HEK293 (cell line): ENCODE data around the gene SWAP70.

ENCODE experiments used
- CTCF ChIA-PET: fragments of 350-600 bp; formaldehyde crosslinking; extraction: SDS; loops from one replicate; lab custom pipeline; 2021; ENCODE audit warnings: antibody characterized with exemption; lab: Yijun Ruan, JAX
- POLR2A ChIA-PET: fragments of 300-600 bp; formaldehyde crosslinking; extraction: SDS; loops from one replicate; lab custom pipeline; 2020; ENCODE audit warnings: antibody characterized with exemption, inconsistent platforms; lab: Yijun Ruan, JAX
- H3K27ac ChIP-seq: fragments of 200-500 bp; sonication (Bioruptor generic); 2 replicates; pipeline ENCODE4 v1.5.1; 2014; ENCODE audit warnings: low read depth, low read length, control low read depth, inconsistent platforms; ENCODE audit errors: extremely low read depth
- H3K36me3 ChIP-seq, 2 experiments: fragments of 200-500 bp in 1 of 2; sonication (Bioruptor generic) in 1 of 2; 1 replicate in 1 of 2; 2 replicates in 1 of 2; pipeline ENCODE4 v1.5.1; 2014 to 2017; ENCODE audit warnings: inconsistent platforms in 2 of 2, low read length in 2 of 2; ENCODE audit not compliant: control insufficient read depth in 2 of 2, insufficient read depth in 1 of 2
- H3K4me1 ChIP-seq: fragments of 200-500 bp; sonication (Bioruptor generic); 2 replicates; pipeline ENCODE4 v1.5.1; 2014; ENCODE audit warnings: mild to moderate bottlenecking, low read length, inconsistent platforms; ENCODE audit not compliant: control insufficient read depth, insufficient read depth
- H3K4me3 ChIP-seq: 2 replicates; pipeline ENCODE4 v1.5.1; 2011; ENCODE audit warnings: low read depth, mild to moderate bottlenecking, control low read depth, low read length, moderate library complexity
- H3K9me3 ChIP-seq: fragments of 200-500 bp; sonication (Bioruptor generic); 2 replicates; pipeline ENCODE4 v1.5.1; 2014; ENCODE audit warnings: low read depth, low read length, inconsistent platforms; ENCODE audit not compliant: control insufficient read depth, insufficient read depth
- GLI4 ChIP-seq: fragments of 450-650 bp; formaldehyde crosslinking; IDR thresholded peaks from 2 replicates; pipeline ENCODE4 v1.5.1; 2016; ENCODE audit warnings: missing biosample characterization, missing genetic modification characterization
- REPIN1 ChIP-seq: fragments of 450-650 bp; formaldehyde crosslinking; IDR thresholded peaks from 2 replicates; pipeline ENCODE4 v1.5.1; 2017; ENCODE audit warnings: missing biosample characterization, missing genetic modification characterization, low read depth
- SALL2 ChIP-seq: fragments of 450-650 bp; formaldehyde crosslinking; IDR thresholded peaks from 2 replicates; pipeline ENCODE4 v1.5.0; 2017; ENCODE audit warnings: missing biosample characterization, mild to moderate bottlenecking, missing genetic modification characterization, borderline replicate concordance
- SCRT1 ChIP-seq: fragments of 450-650 bp; formaldehyde crosslinking; IDR thresholded peaks from 2 replicates; pipeline ENCODE4 v1.5.1; 2016; ENCODE audit warnings: missing biosample characterization, missing genetic modification characterization, borderline replicate concordance
- SP7 ChIP-seq: fragments of 450-650 bp; formaldehyde crosslinking; IDR thresholded peaks from 2 replicates; pipeline ENCODE4 v1.5.1; 2016; ENCODE audit warnings: missing biosample characterization, missing genetic modification characterization
- TCF7L2 ChIP-seq: IDR thresholded peaks from 2 replicates; pipeline ENCODE4 v1.6.1; 2011; ENCODE audit warnings: low read depth, mild to moderate bottlenecking, inconsistent platforms, low read length, moderate library complexity, borderline replicate concordance
- YY2 ChIP-seq: fragments of 450-650 bp; formaldehyde crosslinking; IDR thresholded peaks from 2 replicates; pipeline ENCODE4 v1.5.1; 2016; ENCODE audit warnings: missing biosample characterization, missing genetic modification characterization
- ZBTB48 ChIP-seq: fragments of 450-650 bp; formaldehyde crosslinking; IDR thresholded peaks from 2 replicates; pipeline ENCODE4 v1.5.1; 2016; ENCODE audit warnings: missing biosample characterization, missing genetic modification characterization
- ZBTB8A ChIP-seq: fragments of 450-650 bp; formaldehyde crosslinking; IDR thresholded peaks from 2 replicates; pipeline ENCODE4 v1.5.1; 2016; ENCODE audit warnings: missing biosample characterization, missing genetic modification characterization
- ZFP3 ChIP-seq: fragments of 450-650 bp; formaldehyde crosslinking; IDR thresholded peaks from 2 replicates; pipeline ENCODE4 v1.5.1; 2016; ENCODE audit warnings: low read depth, missing biosample characterization, missing genetic modification characterization
- ZFP69B ChIP-seq: fragments of 450-650 bp; formaldehyde crosslinking; IDR thresholded peaks from 2 replicates; pipeline ENCODE4 v1.5.1; 2016; ENCODE audit warnings: missing biosample characterization, missing genetic modification characterization
- ZNF10 ChIP-seq: fragments of 450-650 bp; formaldehyde crosslinking; IDR thresholded peaks from 2 replicates; pipeline ENCODE4 v1.5.1; 2017; ENCODE audit warnings: missing biosample characterization, missing genetic modification characterization
- ZNF138 ChIP-seq: fragments of 450-650 bp; formaldehyde crosslinking; IDR thresholded peaks from 2 replicates; pipeline ENCODE4 v1.5.1; 2016; ENCODE audit warnings: missing biosample characterization, missing genetic modification characterization, borderline replicate concordance
- ZNF169 ChIP-seq: fragments of 450-650 bp; formaldehyde crosslinking; IDR thresholded peaks from 2 replicates; pipeline ENCODE4 v1.5.1; 2016; ENCODE audit warnings: missing biosample characterization, missing genetic modification characterization
- ZNF184 ChIP-seq: fragments of 450-650 bp; IDR thresholded peaks from 2 replicates; pipeline ENCODE4 v1.5.1; 2018; ENCODE audit warnings: missing biosample characterization, mild to moderate bottlenecking, missing genetic modification characterization
- ZNF211 ChIP-seq: fragments of 450-650 bp; formaldehyde crosslinking; IDR thresholded peaks from 2 replicates; pipeline ENCODE4 v1.5.1; 2016; ENCODE audit warnings: low read depth, missing biosample characterization, missing genetic modification characterization
- ZNF223 ChIP-seq: fragments of 450-650 bp; formaldehyde crosslinking; IDR thresholded peaks from 2 replicates; pipeline ENCODE4 v1.5.1; 2016; ENCODE audit warnings: missing biosample characterization, missing genetic modification characterization
- ZNF24 ChIP-seq: fragments of 450-650 bp; formaldehyde crosslinking; IDR thresholded peaks from 2 replicates; pipeline ENCODE4 v1.5.1; 2016; ENCODE audit warnings: missing biosample characterization, missing genetic modification characterization
- ZNF335 ChIP-seq: fragments of 450-650 bp; formaldehyde crosslinking; conservative IDR thresholded peaks from 2 replicates; pipeline ENCODE4 v1.5.1; 2016; ENCODE audit warnings: missing biosample characterization, missing genetic modification characterization
- ZNF341 ChIP-seq: fragments of 450-650 bp; formaldehyde crosslinking; IDR thresholded peaks from 2 replicates; pipeline ENCODE4; 2016; ENCODE audit warnings: low read depth, missing biosample characterization, missing genetic modification characterization
- ZNF350 ChIP-seq: fragments of 450-650 bp; formaldehyde crosslinking; IDR thresholded peaks from 2 replicates; pipeline ENCODE4 v1.5.0; 2017; ENCODE audit warnings: missing biosample characterization, mild to moderate bottlenecking, missing genetic modification characterization
- ZNF416 ChIP-seq: fragments of 450-650 bp; formaldehyde crosslinking; IDR thresholded peaks from 2 replicates; pipeline ENCODE4 v1.5.1; 2016; ENCODE audit warnings: missing biosample characterization, missing genetic modification characterization
- ZNF426 ChIP-seq: fragments of 450-650 bp; formaldehyde crosslinking; IDR thresholded peaks from 2 replicates; pipeline ENCODE4 v1.5.1; 2017; ENCODE audit warnings: missing biosample characterization, missing genetic modification characterization, mild to moderate bottlenecking, inconsistent platforms, moderate library complexity
- ZNF521 ChIP-seq: fragments of 450-650 bp; formaldehyde crosslinking; IDR thresholded peaks from 2 replicates; pipeline ENCODE4 v1.5.1; 2017; ENCODE audit warnings: missing biosample characterization, mild to moderate bottlenecking, missing genetic modification characterization
- ZNF571 ChIP-seq: fragments of 450-650 bp; formaldehyde crosslinking; IDR thresholded peaks from 2 replicates; pipeline ENCODE4 v1.5.0; 2017; ENCODE audit warnings: missing biosample characterization, missing genetic modification characterization
- ZNF776 ChIP-seq: fragments of 450-650 bp; formaldehyde crosslinking; IDR thresholded peaks from 2 replicates; pipeline ENCODE4 v1.5.0; 2017; ENCODE audit warnings: missing biosample characterization, missing genetic modification characterization, borderline replicate concordance
- ZNF791 ChIP-seq: fragments of 450-650 bp; formaldehyde crosslinking; IDR thresholded peaks from 2 replicates; pipeline ENCODE4 v1.5.1; 2016; ENCODE audit warnings: missing biosample characterization, missing genetic modification characterization

The SWAP70 gene

GRCh38 chr11:9726321-9727022 is 62.6 kb downstream of the SWAP70 start:
- Histone ChIP-seq H3K9me3 (no peaks in the 10 kb centered on the region), H3K36me3 (peaks cover 0 to 15% of the 10 kb centered on the region in 2 experiments; a peak in 1 of 3 replicates), H3K4me3 (no peak overlapping the region), H3K27ac (no peak overlapping the region), H3K4me1 (no peaks in the 10 kb centered on the region)
- CTCF ChIA-PET = interaction anchor here (0.6 to 0.8 kb wide), 3 partner anchors 21 to 192 kb away, joined by 3 to 5 read pairs (median 4); no protein-coding TSS in a partner anchor
- TF ChIP-seq ZFP69B (tag by site-specific recombination) = no peak
- TF ChIP-seq SP7 (tag by site-specific recombination) = no peak
- TF ChIP-seq ZNF138 = no peak
- TF ChIP-seq ZNF10 (tag by site-specific recombination) = no peak
- TF ChIP-seq GLI4 (tag by site-specific recombination) = no peak
- TF ChIP-seq ZNF211 (tag by site-specific recombination) = no peak
- TF ChIP-seq ZNF24 = no peak
- TF ChIP-seq ZNF223 (tag by site-specific recombination) = no peak
- TF ChIP-seq ZBTB48 (tag by site-specific recombination) = no peak
- TF ChIP-seq SCRT1 = no peak
- TF ChIP-seq ZNF521 (tag by site-specific recombination) = no peak
- no peak for TF ChIP-seq REPIN1
- TF ChIP-seq ZNF571 (tag by site-specific recombination) = no peak
- TF ChIP-seq ZNF184 (tag by site-specific recombination) = no peak
- no peak for TF ChIP-seq TCF7L2
- POLR2A ChIA-PET = no interaction called here

DNA sequence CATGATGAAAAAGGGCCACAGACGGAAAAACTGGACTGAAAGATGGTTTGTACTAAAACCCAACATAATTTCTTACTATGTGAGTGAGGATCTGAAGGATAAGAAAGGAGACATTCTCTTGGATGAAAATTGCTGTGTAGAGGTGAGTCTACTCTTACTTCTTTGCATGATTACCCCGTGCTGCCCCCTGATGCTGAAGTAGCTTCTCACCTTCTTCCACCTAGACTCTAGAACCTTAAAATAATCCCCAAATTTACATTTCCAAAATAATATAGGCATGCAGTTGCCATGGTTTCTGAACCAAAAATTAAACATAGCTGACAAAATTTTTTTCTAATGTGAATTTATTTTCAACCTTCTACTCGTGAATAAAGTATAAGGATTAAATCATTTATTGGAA is 64.2 kb downstream of the SWAP70 start:
- Histone ChIP-seq H3K36me3 (peaks cover 0 to 25% of the 10 kb centered on the region in 2 experiments; a peak in 1 of 3 replicates), H3K4me1 (no peaks in the 10 kb centered on the region), H3K27ac (no peak overlapping the region), H3K4me3 (no peak overlapping the region), H3K9me3 (no peaks in the 10 kb centered on the region)
- ChIA-PET CTCF (no interaction called here), POLR2A (no interaction called here)
- TF ChIP-seq ZNF350 (tag by site-specific recombination) = no peak
- no peak for TF ChIP-seq ZBTB48 (tag by site-specific recombination)
- TF ChIP-seq ZNF426 (tag by site-specific recombination) = no peak
- no peak for TF ChIP-seq YY2 (tag by site-specific recombination)
- TF ChIP-seq ZNF10 (tag by site-specific recombination) = no peak
- no peak for TF ChIP-seq ZNF776 (tag by site-specific recombination)
- no peak for TF ChIP-seq ZNF416 (tag by site-specific recombination)
- TF ChIP-seq ZNF341 = no peak
- TF ChIP-seq ZNF791 = no peak
- TF ChIP-seq ZFP3 (tag by site-specific recombination) = no peak
- TF ChIP-seq ZBTB8A (tag by site-specific recombination) = no peak
- no peak for TF ChIP-seq ZNF335 (tag by site-specific recombination)
- TF ChIP-seq ZNF169 (tag by site-specific recombination) = no peak
- TF ChIP-seq SALL2 (tag by site-specific recombination) = no peak
